Endodermal cell (in vitro differentiated cells): ENCODE data around the gene TRIP12. TPM values are rescaled to one million over a fixed set of nuclear protein-coding genes. Genes with fewer than 3 reads are reported as not detected.

ENCODE experiments used
- DNase-seq: peaks from one replicate; pipeline ENCODE4 v3.0.0-alpha.2; 2017
- H3K27ac ChIP-seq: 2 replicates; pipeline ENCODE4 v1.5.1; 2013; ENCODE audit warnings: mild to moderate bottlenecking, low read depth, low read length, moderate library complexity
- H3K27me3 ChIP-seq: 2 replicates; pipeline ENCODE4 v1.6.1; 2013; ENCODE audit warnings: mild to moderate bottlenecking, low read length, moderate library complexity; ENCODE audit not compliant: insufficient read depth, control insufficient read depth, poor library complexity, severe bottlenecking
- H3K36me3 ChIP-seq: 2 replicates; pipeline ENCODE4 v1.7.0; 2013; ENCODE audit warnings: mild to moderate bottlenecking, low read length, moderate library complexity; ENCODE audit not compliant: control insufficient read depth, insufficient read depth
- H3K4me1 ChIP-seq: one replicate; pipeline ENCODE4 v1.7.0; 2013; ENCODE audit warnings: low read length; ENCODE audit not compliant: control insufficient read depth, insufficient read depth
- H3K4me3 ChIP-seq: 2 replicates; pipeline ENCODE4 v1.5.1; 2013; ENCODE audit warnings: mild to moderate bottlenecking, low read length, moderate library complexity
- H3K9ac ChIP-seq: 2 replicates; pipeline ENCODE4 v1.6.1; 2013; ENCODE audit warnings: mild to moderate bottlenecking, low read length, moderate library complexity; ENCODE audit not compliant: poor library complexity, severe bottlenecking; ENCODE audit errors: extremely low read depth
- H3K9me3 ChIP-seq: 2 replicates; pipeline ENCODE4 v1.6.1; 2013; ENCODE audit warnings: mild to moderate bottlenecking, low read length, moderate library complexity; ENCODE audit not compliant: control insufficient read depth
- H3K27ac Mint-ChIP-seq: 2 replicates; pipeline ENCODE4 v1.8.0; 2020; ENCODE audit warnings: mixed read lengths
- H3K27me3 Mint-ChIP-seq: 2 replicates; pipeline ENCODE4 v1.8.0; 2021; ENCODE audit warnings: mild to moderate bottlenecking, mixed read lengths; ENCODE audit not compliant: insufficient read depth
- H3K36me3 Mint-ChIP-seq: 2 replicates; pipeline ENCODE4 v1.8.0; 2020; ENCODE audit warnings: low read depth, mixed read lengths
- H3K4me1 Mint-ChIP-seq: 2 replicates; pipeline ENCODE4 v1.8.0; 2020; ENCODE audit warnings: mixed read lengths
- H3K4me3 Mint-ChIP-seq: 2 replicates; pipeline ENCODE4 v1.8.0; 2020; ENCODE audit warnings: mild to moderate bottlenecking, moderate library complexity, mixed read lengths
- H3K9me3 Mint-ChIP-seq: 2 replicates; pipeline ENCODE4 v1.8.0; 2020; ENCODE audit warnings: mild to moderate bottlenecking, mixed read lengths
- CTCF ChIP-seq: fragments of 200-600 bp; sonication (generic); conservative IDR thresholded peaks from 2 replicates; pipeline ENCODE4 v1.5.0; 2021; ENCODE audit warnings: antibody characterized with exemption, mild to moderate bottlenecking
- WGBS, 2 experiments: methylation state at CpG; one replicate each; pipeline versions ENCODE4 v1.1.5 to v1.1.7; 2013; ENCODE audit warnings: missing lambda C conversion rate in 2 of 2, mixed read lengths in 1 of 2; ENCODE audit not compliant: insufficient coverage in 1 of 2, insufficient read length in 1 of 2; 5-methylcytosine and 5-hydroxymethylcytosine counted together
- total RNA-seq, 2 donors: library from RNA; stranded (reverse); fragmentation: NEBNext Ultra II Directional in 1 of 2; extraction: Animal tissue kit (Norgen Biotek cat#: 25700) in 1 of 2; gene quantifications; 2 replicates in 1 of 2; 3 replicates in 1 of 2; pipeline ENCODE4 v1.2.1, GENCODE V29; 2021

The TRIP12 gene
- total RNA-seq, 2 donors from 2014 or later, result 177 to 229 TPM

- DNase-seq, result peak; percentile 95
- Histone ChIP-seq H3K9ac (no peak overlapping the region), H3K27ac (no peak overlapping the region), H3K4me3 (peak overlapping the region; percentile 65), H3K36me3 (no peaks in the 10 kb centered on the region), H3K9me3 (no peaks in the 10 kb centered on the region), H3K4me1 (no peaks in the 10 kb centered on the region), H3K27me3 (peaks cover 87% of the 10 kb centered on the region)
- Mint-ChIP-seq H3K36me3 (no peaks in the 10 kb centered on the region), H3K27ac (no peak overlapping the region), H3K4me1 (peaks cover 5% of the 10 kb centered on the region), H3K9me3 (no peaks in the 10 kb centered on the region), H3K4me3 (peak overlapping the region; percentile 41), H3K27me3 (peaks cover 79% of the 10 kb centered on the region)
- WGBS, 2 experiments, result 1% methylated on average over 18 to 60 of the region's 60 CpGs
- TF ChIP-seq CTCF, result peak; percentile 29
Measured at GRCh38 chr2:229714736-229715541, 206.9 kb downstream of the TRIP12 start.

- Histone ChIP-seq H3K27ac (no peak within 1 kb of the TSS), H3K9ac (no peak within 1 kb of the TSS), H3K4me1 (no peaks in the 10 kb centered on the region), H3K27me3 (peaks cover 93% of the 10 kb centered on the region), H3K36me3 (no peaks in the 10 kb centered on the region), H3K4me3 (peak within 1 kb of the TSS; percentile 70), H3K9me3 (no peaks in the 10 kb centered on the region)
- no peak within 1 kb of the TSS for H3K27ac Mint-ChIP-seq
- peaks cover 81% of the 10 kb centered on the region for H3K27me3 Mint-ChIP-seq
- TF ChIP-seq CTCF, result peak; percentile 0
- H3K9me3 Mint-ChIP-seq, result no peaks in the 10 kb centered on the region
- H3K36me3 Mint-ChIP-seq, result no peaks in the 10 kb centered on the region
- WGBS, 2 experiments, result 0% methylated on average over 15 to 83 of the region's 84 CpGs
- H3K4me1 Mint-ChIP-seq, result peaks cover 5% of the 10 kb centered on the region
- peak within 1 kb of the TSS; percentile 48 for H3K4me3 Mint-ChIP-seq
- peak; percentile 89 for DNase-seq
Measured at GRCh38 chr2:229714080-229714735, 207.6 kb downstream of the TRIP12 start, which contains the start of gene DNER. Gene DNER, minus strand, starts transcription at chr2:229714555. Its CDS starts 132 bp downstream, at chr2:229714423.

Other genes with a start within 250 kb of the TRIP12 start
- under 1 TPM; 0.11 to 0.18 TPM for gene DNER, start 207.5 kb downstream of the TRIP12 start, total RNA-seq
- gene FBXO36, start 494 bp upstream of the TRIP12 start, total RNA-seq, result 10 to 100 TPM in 1 of 2 donors, 1 to 10 TPM in 1; 6.7 to 13.3 TPM
- 10 to 100 TPM in 1 of 2 donors, 1 to 10 TPM in 1; 1.2 to 10.2 TPM for gene SLC16A14, start 146.9 kb upstream of the TRIP12 start, total RNA-seq